Measurements from ENCODE around the gene SPRYD7. TPM values are rescaled to one million over a fixed set of nuclear protein-coding genes. Genes with fewer than 3 reads are reported as not detected.

SPRYD7 gene
- polyA plus RNA-seq, 1 donor (not counting 4 experiments of a cell fraction or from before 2014, with no cell fraction given), result 11.3 TPM

DNA sequence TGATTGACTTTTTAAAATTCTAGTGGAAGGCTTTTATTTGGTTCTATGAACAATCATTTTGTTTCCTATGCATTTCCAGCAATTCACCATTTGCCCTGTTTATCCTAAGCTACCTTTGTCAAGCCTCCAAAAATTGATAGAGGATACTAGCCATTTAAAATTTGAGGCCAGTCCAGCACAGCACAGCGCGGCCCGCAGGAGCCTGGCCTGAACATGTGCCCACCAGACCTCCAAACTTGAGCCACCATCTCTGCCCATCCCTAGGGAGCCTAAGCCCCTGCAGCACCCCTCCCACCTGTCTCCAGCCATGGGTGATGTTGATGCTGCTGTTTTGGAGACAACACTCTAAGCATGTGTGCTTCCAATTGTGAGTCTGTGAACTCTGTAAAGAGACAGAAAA lies 57.5 kb downstream of the SPRYD7 start:
- no peak overlapping the region for H3K27ac ChIP-seq (ENCODE audit: control insufficient read depth, insufficient read depth, low read length)
- H4K20me1 ChIP-seq (ENCODE audit: control insufficient read depth, extremely low read depth, insufficient read depth, low read length), result no peaks in the 10 kb centered on the region
- dilution Hi-C loops (cut with MboI; ENCODE audit: extremely low pct_ligation_motif_present, low sequenced_read_pairs), result no loop called here
- no peak overlapping the region for H3K9ac ChIP-seq (ENCODE audit: control insufficient read depth, extremely low read depth, insufficient read depth, low read length)
- H3K36me3 ChIP-seq (ENCODE audit: control insufficient read depth in 2 of 2, extremely low read depth in 1 of 2, insufficient read depth in 2 of 2, low read length in 2 of 2), result no peaks in the 10 kb centered on the region
- TF ChIP-seq, protein P1, sequence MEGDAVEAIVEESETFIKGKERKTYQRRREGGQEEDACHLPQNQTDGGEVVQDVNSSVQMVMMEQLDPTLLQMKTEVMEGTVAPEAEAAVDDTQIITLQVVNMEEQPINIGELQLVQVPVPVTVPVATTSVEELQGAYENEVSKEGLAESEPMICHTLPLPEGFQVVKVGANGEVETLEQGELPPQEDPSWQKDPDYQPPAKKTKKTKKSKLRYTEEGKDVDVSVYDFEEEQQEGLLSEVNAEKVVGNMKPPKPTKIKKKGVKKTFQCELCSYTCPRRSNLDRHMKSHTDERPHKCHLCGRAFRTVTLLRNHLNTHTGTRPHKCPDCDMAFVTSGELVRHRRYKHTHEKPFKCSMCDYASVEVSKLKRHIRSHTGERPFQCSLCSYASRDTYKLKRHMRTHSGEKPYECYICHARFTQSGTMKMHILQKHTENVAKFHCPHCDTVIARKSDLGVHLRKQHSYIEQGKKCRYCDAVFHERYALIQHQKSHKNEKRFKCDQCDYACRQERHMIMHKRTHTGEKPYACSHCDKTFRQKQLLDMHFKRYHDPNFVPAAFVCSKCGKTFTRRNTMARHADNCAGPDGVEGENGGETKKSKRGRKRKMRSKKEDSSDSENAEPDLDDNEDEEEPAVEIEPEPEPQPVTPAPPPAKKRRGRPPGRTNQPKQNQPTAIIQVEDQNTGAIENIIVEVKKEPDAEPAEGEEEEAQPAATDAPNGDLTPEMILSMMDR (optimal IDR thresholded peaks at IDR 0.05 in 1 of 3, IDR thresholded peaks at IDR 0.05 in 1 of 3, conservative IDR thresholded peaks at IDR 0.05 in 1 of 3; ENCODE audit: extremely low read depth in 1 of 3, insufficient read depth in 2 of 3, low read length in 3 of 3), result no peak
- no peak for TF ChIP-seq EZH2 (IDR thresholded peaks at IDR 0.05; ENCODE audit: low read length)
- no peak for DNase-seq (ENCODE audit: low read depth, low spot score)
- no peak overlapping the region for H3K4me2 ChIP-seq (ENCODE audit: control insufficient read depth, extremely low read depth, insufficient read depth, low read depth, low read length)
- peaks cover 4% of the 10 kb centered on the region for H3K9me3 ChIP-seq (ENCODE audit: control insufficient read depth, low read depth, low read length)
- H2AFZ ChIP-seq (ENCODE audit: control insufficient read depth, low read length), result no peak overlapping the region
- FAIRE-seq, result no peak
- no peaks in the 10 kb centered on the region for H3K79me2 ChIP-seq (ENCODE audit: control insufficient read depth, insufficient read depth, low read length)
- no peaks in the 10 kb centered on the region for H3K4me1 ChIP-seq (ENCODE audit: control insufficient read depth, extremely low read depth, insufficient read depth, low read length)
- H3K9me1 ChIP-seq (ENCODE audit: control insufficient read depth, extremely low read depth, insufficient read depth, low read length), result no peaks in the 10 kb centered on the region
- no peaks in the 10 kb centered on the region for H3K27me3 ChIP-seq (ENCODE audit: control insufficient read depth, extremely low read depth, insufficient read depth, low read length)
- no peak overlapping the region for H3K4me3 ChIP-seq (ENCODE audit: control insufficient read depth in 2 of 3, extremely low read depth in 1 of 3, insufficient read depth in 2 of 3, low read depth in 1 of 3, low read length in 3 of 3)

DNA sequence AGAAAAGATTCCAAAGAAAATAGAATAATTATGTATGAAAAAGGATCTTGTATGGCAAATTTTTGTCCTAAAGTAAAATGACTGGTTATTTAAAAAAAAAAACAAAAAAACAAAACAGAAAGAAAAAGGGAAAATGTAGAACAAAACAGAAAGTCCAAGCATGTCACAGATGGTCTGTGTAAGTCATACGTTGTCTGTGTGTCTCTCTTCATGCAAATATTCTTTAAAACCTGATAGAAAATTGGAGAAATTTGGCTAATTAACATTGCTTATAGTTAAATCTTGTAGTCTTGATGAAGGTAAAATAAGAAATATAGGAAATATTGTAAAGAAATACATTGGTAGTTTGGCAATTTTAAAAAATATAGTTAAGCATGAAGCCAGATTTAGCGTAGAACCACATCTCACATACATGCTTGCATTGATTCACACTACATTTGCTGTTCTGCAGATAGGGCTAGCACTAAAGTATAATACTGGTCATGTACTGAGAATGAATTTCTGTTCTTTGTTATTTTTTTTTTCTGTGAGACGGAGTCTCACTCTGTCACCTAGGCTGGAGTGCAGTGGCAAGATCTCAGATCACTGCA lies 58.4 kb downstream of the SPRYD7 start:
- DNase-seq (ENCODE audit: low read depth, low spot score) (no peak), FAIRE-seq (no peak)
- H3K27me3 ChIP-seq (ENCODE audit: control insufficient read depth, extremely low read depth, insufficient read depth, low read length), result no peaks in the 10 kb centered on the region
- H3K9me1 ChIP-seq (ENCODE audit: control insufficient read depth, extremely low read depth, insufficient read depth, low read length), result no peaks in the 10 kb centered on the region
- no peak overlapping the region for H3K9ac ChIP-seq (ENCODE audit: control insufficient read depth, extremely low read depth, insufficient read depth, low read length)
- no peak overlapping the region for H2AFZ ChIP-seq (ENCODE audit: control insufficient read depth, low read length)
- no peak overlapping the region for H3K4me2 ChIP-seq (ENCODE audit: control insufficient read depth, extremely low read depth, insufficient read depth, low read depth, low read length)
- dilution Hi-C loops (cut with MboI; ENCODE audit: extremely low pct_ligation_motif_present, low sequenced_read_pairs), result no loop called here
- no peaks in the 10 kb centered on the region for H4K20me1 ChIP-seq (ENCODE audit: control insufficient read depth, extremely low read depth, insufficient read depth, low read length)
- H3K4me1 ChIP-seq (ENCODE audit: control insufficient read depth, extremely low read depth, insufficient read depth, low read length), result no peaks in the 10 kb centered on the region
- H3K27ac ChIP-seq (ENCODE audit: control insufficient read depth, insufficient read depth, low read length), result no peak overlapping the region
- no peak for TF ChIP-seq EZH2 (IDR thresholded peaks at IDR 0.05; ENCODE audit: low read length)
- TF ChIP-seq, protein P1 (optimal IDR thresholded peaks at IDR 0.05 in 1 of 3, IDR thresholded peaks at IDR 0.05 in 1 of 3, conservative IDR thresholded peaks at IDR 0.05 in 1 of 3; ENCODE audit: extremely low read depth in 1 of 3, insufficient read depth in 2 of 3, low read length in 3 of 3), result no peak
- H3K4me3 ChIP-seq (ENCODE audit: control insufficient read depth in 2 of 3, extremely low read depth in 1 of 3, insufficient read depth in 2 of 3, low read depth in 1 of 3, low read length in 3 of 3), result no peak overlapping the region
- H3K9me3 ChIP-seq (ENCODE audit: control insufficient read depth, low read depth, low read length), result peaks cover 4% of the 10 kb centered on the region
- no peaks in the 10 kb centered on the region for H3K79me2 ChIP-seq (ENCODE audit: control insufficient read depth, insufficient read depth, low read length)
- no peaks in the 10 kb centered on the region for H3K36me3 ChIP-seq (ENCODE audit: control insufficient read depth in 2 of 2, extremely low read depth in 1 of 2, insufficient read depth in 2 of 2, low read length in 2 of 2)

Measured in keratinocyte (primary cell).